Measurements from ENCODE around the gene ARSG.
"Not testable (repeated sequence)": the region's sequence is repeated elsewhere in the genome, so short reads cannot be mapped to it uniquely, and the experiment has no call there.

Gene ARSG

GRCh38 chr17:68397108-68397536 lies 105.8 kb downstream of the ARSG start:
- DNase-seq (ENCODE audit: low read depth in 2 of 2), result no peak

GRCh38 chr17:68398691-68399637 lies 107.7 kb downstream of the ARSG start:
- no peak for DNase-seq (ENCODE audit: low read depth in 2 of 2)

- peak; percentile 7 to 17 for DNase-seq (ENCODE audit: low read depth in 2 of 2)
Measured at GRCh38 chr17:68399638-68400403, 108.5 kb downstream of the ARSG start.

- no peak for DNase-seq (ENCODE audit: low read depth in 2 of 2)
Measured at GRCh38 chr17:68400404-68400735, 109.1 kb downstream of the ARSG start.

- DNase-seq (ENCODE audit: low read depth in 2 of 2), result no peak
Measured at GRCh38 chr17:68401288-68401687, 110.0 kb downstream of the ARSG start.

- DNase-seq (ENCODE audit: low read depth in 2 of 2), result no peak
Measured at GRCh38 chr17:68403122-68403521, 111.8 kb downstream of the ARSG start.

- DNase-seq (ENCODE audit: low read depth in 2 of 2), result not testable (repeated sequence)
Measured at GRCh38 chr17:68403837-68404236, 112.5 kb downstream of the ARSG start.

- DNase-seq (ENCODE audit: low read depth in 2 of 2), result not testable (repeated sequence)
Measured at GRCh38 chr17:68407656-68408055, 116.4 kb downstream of the ARSG start.

- DNase-seq (ENCODE audit: low read depth in 2 of 2), result peak; percentile 24
Measured at GRCh38 chr17:68413597-68414560, 122.6 kb downstream of the ARSG start.

GRCh38 chr17:68414901-68415300 lies 123.6 kb downstream of the ARSG start:
- not testable (repeated sequence) for DNase-seq (ENCODE audit: low read depth in 2 of 2)

GRCh38 chr17:68417317-68417716 lies 126.0 kb downstream of the ARSG start:
- DNase-seq (ENCODE audit: low read depth in 2 of 2), result no peak

GRCh38 chr17:68418876-68419275 lies 127.6 kb downstream of the ARSG start:
- DNase-seq (ENCODE audit: low read depth in 2 of 2), result no peak

- no peak for DNase-seq (ENCODE audit: low read depth in 2 of 2)
Measured at GRCh38 chr17:68420065-68420464, 128.8 kb downstream of the ARSG start.

- no peak for DNase-seq (ENCODE audit: low read depth in 2 of 2)
Measured at GRCh38 chr17:68421486-68421885, 130.2 kb downstream of the ARSG start.

- DNase-seq (ENCODE audit: low read depth in 2 of 2), result no peak
Measured at GRCh38 chr17:68422821-68423220, 131.5 kb downstream of the ARSG start.

GRCh38 chr17:68423251-68423650 lies 132.0 kb downstream of the ARSG start:
- no peak for DNase-seq (ENCODE audit: low read depth in 2 of 2)

- DNase-seq (ENCODE audit: low read depth in 2 of 2), result no peak
Measured at GRCh38 chr17:68424203-68424602, 132.9 kb downstream of the ARSG start.

- DNase-seq (ENCODE audit: low read depth in 2 of 2), result no peak
Measured at GRCh38 chr17:68424861-68425260, 133.6 kb downstream of the ARSG start.

- no peak for DNase-seq (ENCODE audit: low read depth in 2 of 2)
Measured at GRCh38 chr17:68425979-68426378, 134.7 kb downstream of the ARSG start.

- no peak for DNase-seq (ENCODE audit: low read depth in 2 of 2)
Measured at GRCh38 chr17:68427575-68427974, 136.3 kb downstream of the ARSG start.

- DNase-seq (ENCODE audit: low read depth in 2 of 2), result no peak
Measured at GRCh38 chr17:68428498-68429172, 137.3 kb downstream of the ARSG start.

Data from stimulated activated CD4-positive, alpha-beta T cell treated with anti-CD3 and anti-CD28 coated beads, Interleukin-1b, Interleukin-23, amount 100 ng/mL, for 4 hours (primary cell).